EH (cell line): Measurements from ENCODE around the gene BANP.
"Not testable (repeated sequence)": the region's sequence is repeated elsewhere in the genome, so short reads cannot be mapped to it uniquely, and the experiment has no call there.

Experiments
- DNase-seq: peaks from one replicate; pipeline ENCODE4 v3.0.0-alpha.2; 2015; ENCODE audit warnings: low read depth

Gene BANP

DNA sequence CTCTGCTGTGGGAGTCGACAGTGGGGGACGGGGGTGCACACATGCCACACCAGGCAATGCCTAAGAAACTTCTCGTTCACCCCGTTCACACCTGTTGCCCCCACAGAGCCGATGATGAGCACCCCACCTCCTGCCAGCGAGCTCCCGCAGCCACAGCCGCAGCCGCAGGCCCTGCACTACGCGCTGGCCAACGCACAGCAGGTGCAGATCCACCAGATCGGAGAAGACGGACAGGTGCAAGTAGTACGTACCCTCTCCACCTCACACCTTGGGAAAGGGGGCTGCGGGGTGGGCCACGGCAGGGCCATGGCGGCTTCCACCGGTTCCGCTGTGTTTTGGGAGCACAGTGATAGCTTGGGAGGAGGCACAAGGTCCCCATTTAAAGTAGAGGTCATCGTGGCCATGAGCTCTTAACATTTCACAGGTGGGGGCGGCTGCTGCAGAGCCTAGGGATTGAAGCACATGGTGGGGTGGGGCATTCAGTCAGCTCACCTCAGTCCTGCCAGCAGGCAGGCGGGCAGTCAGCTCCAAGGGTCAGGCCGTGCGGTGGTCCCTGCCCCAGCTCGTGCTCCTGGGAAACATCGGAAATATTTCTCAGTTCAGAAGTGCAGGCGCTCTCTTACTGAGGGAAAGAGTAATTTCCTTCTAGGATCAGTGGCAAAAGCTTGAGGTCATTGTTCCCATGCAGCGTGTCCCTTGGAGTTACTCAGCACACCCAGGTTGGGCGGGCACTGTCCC lies 81.9 kb downstream of the BANP start:
- DNase-seq: not testable (repeated sequence)

DNA sequence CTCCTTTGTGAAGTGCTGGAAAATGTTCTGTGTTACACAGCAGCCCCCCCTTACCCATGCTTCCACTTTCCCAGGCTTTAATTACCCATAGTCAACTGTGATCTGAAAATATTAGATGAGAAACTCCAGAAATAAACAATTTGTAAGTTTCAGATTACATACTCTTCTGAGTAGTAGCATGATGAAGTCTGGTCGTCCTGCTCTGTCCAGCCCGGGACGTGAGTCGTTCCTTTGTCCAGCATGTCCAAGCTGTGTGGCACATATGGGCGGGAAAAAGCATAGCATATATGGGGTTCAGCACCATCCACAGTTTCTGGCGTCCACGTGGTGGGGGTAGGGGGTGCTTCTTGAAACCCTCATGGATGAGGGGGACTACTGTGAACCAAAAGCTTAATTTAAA lies 83.5 kb downstream of the BANP start:
- no peak for DNase-seq

DNA sequence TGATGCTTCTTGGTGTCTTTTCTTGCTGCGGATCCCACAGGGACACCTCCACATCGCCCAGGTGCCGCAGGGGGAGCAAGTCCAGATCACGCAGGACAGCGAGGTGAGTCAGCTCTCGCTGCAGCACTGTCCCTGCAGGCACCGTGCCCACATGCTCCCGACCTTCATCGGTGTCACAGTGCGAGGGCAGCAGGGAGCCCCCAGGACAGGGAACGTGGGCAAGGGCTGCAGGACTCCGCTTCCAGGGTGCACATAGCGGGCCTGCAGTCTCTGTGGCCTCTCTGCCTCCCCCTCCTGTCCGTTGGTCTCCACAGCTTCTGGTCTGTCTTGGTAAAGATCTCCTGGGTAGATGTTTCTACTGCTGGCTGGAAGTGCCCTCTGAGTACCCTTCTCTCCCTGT lies 84.1 kb downstream of the BANP start:
- DNase-seq: no peak

GRCh38 chr16:88035884-88036639 lies 84.8 kb downstream of the BANP start:
- not testable (repeated sequence) for DNase-seq

DNA sequence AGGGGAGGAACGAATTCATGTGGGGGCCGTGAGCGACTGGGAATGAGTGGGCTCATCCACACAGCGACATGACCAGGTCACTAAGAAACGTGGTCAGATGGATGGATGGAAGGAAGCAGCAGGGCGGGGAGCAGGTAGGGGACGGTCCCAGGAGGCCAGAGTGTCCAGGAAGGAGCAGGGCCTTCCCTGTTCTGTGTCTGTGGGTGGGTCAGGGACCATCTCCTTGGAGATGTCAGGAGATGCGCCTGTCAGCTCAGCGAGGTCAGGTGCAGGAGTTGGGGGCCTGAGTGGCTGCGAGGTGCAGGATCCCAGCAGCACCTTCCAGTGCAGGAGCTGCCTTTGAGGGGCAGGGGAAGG lies 85.4 kb downstream of the BANP start:
- DNase-seq: not testable (repeated sequence)

DNA sequence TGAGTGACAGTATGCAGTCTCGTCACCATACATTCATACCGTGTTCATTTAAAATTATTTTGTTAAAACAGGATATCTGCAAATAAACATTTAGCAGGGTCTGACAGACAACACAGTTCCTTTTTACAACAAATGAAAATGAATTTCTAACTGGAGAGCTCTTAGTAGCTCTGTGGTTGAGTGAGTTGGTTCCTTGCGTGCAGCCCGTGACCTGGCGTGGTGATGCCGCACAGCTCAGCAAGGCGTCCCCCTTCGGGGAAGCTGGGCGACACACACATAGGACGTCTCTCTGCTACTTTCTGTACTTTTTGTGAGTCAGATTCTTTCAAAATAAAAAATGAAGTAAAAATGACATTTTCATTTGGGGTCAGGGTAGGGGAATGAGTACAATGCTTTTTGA lies 86.1 kb downstream of the BANP start:
- not testable (repeated sequence) for DNase-seq

GRCh38 chr16:88037876-88038525 lies 86.8 kb downstream of the BANP start:
- not testable (repeated sequence) for DNase-seq

DNA sequence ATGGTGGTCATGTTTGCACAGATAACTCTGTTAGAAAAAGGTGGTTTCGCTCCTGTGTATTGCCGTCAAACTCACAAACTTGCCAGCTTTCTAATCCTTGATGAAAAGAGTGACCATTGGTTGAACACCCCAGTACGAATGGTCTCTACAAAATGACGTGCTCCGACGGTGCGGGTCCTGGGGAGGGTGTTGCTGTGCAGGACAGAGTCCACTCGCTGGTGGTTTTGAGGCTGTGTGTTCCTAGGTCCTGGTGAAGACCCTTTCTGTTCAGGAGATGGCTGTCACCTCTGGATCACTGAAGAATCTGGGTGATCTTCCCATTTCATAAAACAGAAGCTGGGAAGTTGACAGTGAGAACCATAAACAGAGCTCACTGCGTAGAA lies 87.3 kb downstream of the BANP start:
- DNase-seq: not testable (repeated sequence)

- DNase-seq: no peak
Observed at GRCh38 chr16:88039591-88039990, 88.4 kb downstream of the BANP start.

GRCh38 chr16:88040196-88040876 lies 89.1 kb downstream of the BANP start:
- DNase-seq: not testable (repeated sequence)

- DNase-seq: not testable (repeated sequence)
Observed at GRCh38 chr16:88040877-88041244, 89.6 kb downstream of the BANP start.

DNA sequence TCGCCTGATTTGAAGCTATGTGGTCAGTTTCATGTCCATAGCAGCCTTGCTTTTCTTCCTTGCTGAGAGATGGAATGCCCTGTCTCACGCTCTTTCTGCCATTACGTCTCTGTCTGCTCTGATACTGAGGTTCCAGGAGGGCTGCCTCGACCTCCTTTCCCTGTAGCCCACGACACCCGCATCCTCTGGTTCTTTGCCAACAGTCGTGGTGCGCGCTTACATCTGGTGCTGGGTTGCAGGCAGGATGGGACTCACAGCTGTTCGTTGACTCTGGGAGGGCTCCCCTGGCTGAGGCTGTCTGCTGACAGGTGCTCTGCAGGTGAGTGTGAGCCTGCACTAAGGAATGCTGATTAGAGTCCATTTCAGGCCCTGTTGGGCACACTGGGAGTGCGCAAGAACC lies 90.3 kb downstream of the BANP start:
- DNase-seq: not testable (repeated sequence)

- DNase-seq: not testable (repeated sequence)
Observed at GRCh38 chr16:88041986-88042562, 90.8 kb downstream of the BANP start.

- not testable (repeated sequence) for DNase-seq
Observed at GRCh38 chr16:88043208-88043910, 92.1 kb downstream of the BANP start.

DNA sequence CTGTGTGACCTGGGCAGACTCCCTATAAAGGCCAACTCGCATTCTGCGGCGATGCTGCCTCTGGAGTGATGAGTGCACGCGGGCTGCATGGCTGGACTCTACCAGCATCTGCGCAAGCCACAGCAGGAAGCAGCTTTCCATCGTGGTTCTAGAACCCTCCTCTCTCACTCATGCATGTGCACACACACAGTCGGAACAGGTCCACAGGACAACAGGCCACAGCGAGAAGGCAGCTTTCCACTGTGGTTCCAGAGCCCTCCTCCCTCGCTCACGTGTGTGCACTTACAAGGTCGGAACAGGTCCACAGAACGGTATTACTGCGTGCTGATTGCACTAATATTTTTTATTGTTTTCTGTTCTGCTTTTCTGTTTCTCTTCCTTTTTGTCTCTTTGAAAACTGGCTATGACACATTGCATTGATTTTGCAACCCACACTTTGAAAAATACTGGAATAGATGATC lies 92.9 kb downstream of the BANP start:
- DNase-seq: not testable (repeated sequence)

DNA sequence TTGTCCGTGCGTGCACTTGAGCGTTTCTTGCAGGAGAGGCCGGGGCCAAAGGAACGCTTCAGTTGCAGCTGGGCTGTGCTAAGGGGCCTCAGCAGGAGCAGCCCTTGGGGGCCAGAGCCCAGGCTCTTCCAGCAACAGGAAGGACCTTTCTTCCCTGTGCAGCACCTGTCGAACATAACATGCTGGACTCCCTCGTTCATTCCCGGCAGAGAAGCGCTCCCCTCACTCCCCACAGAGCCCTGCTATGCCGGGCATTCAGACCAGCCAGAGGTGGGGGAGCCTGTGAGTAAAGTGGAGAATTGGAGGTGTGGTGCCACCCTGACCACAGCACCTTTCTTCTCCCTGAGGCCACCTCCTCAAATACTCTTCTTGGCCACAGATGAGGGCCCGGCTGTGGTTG lies 94.1 kb downstream of the BANP start:
- DNase-seq: not testable (repeated sequence)

DNA sequence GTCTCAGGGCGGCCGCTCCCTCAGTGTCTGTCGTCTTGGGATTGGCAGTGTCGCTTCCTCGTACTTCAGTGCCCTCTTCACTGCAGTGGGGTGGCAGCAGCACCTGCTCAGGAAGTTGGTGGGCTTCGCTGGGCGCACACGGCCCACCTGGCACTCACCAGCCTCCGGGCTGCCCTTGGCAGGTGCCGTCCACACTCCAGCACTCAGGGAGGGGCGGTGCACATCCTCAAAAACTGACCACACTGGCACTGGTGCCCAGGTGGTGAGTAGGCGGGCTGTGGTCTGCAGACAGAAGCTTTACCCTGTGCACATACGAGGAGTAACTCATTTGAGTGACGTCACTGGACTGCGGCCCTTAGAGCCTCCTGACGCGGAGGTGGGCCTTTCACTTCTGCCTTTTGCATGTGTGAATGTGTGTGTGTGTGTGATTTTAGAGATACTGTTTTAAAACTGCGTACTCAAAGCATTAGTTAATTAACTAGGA lies 94.6 kb downstream of the BANP start:
- no peak for DNase-seq

GRCh38 chr16:88047462-88047861 lies 96.2 kb downstream of the BANP start:
- no peak for DNase-seq

DNA sequence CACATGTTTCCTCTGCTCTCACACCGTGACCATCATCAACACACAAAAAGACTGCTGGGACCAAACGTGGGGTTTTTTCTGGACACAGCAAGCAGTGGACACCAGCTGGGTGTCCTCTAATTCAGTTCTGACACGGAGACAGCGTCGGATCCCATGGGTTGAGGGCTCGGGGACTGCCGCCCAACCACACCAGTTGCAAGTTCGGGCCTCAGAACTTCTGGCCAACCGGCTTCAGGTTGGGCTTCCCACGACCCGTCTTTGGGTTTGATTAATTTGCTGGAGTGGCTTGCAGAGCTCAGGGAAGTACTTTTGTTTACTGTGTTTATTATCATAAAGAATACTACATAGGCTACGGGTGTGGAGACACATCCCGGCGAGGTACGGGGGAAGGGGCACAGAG lies 97.8 kb downstream of the BANP start:
- DNase-seq: no peak

- DNase-seq: no peak
Observed at GRCh38 chr16:88049561-88050545, 98.6 kb downstream of the BANP start.
